Measurements from ENCODE around the gene MACROD2.

MACROD2 gene

GRCh38 chr20:15578113-15578512 is 1582.8 kb downstream of the MACROD2 start:
- no peak for DNase-seq

GRCh38 chr20:15579688-15580087 is 1584.4 kb downstream of the MACROD2 start:
- no peak for DNase-seq

GRCh38 chr20:15582146-15582760 is 1586.9 kb downstream of the MACROD2 start:
- no peak for DNase-seq

GRCh38 chr20:15584507-15584906 is 1589.2 kb downstream of the MACROD2 start:
- DNase-seq: no peak

GRCh38 chr20:15593081-15593480 is 1597.8 kb downstream of the MACROD2 start:
- DNase-seq: no peak

GRCh38 chr20:15594158-15594695 is 1598.9 kb downstream of the MACROD2 start:
- DNase-seq: no peak

GRCh38 chr20:15596220-15596890 is 1601.0 kb downstream of the MACROD2 start:
- no peak for DNase-seq

GRCh38 chr20:15597306-15597705 is 1602.0 kb downstream of the MACROD2 start:
- no peak for DNase-seq

- no peak for DNase-seq
Measured at GRCh38 chr20:15599961-15600360, 1604.6 kb downstream of the MACROD2 start.

GRCh38 chr20:15600565-15600964 is 1605.2 kb downstream of the MACROD2 start:
- no peak for DNase-seq

- DNase-seq: no peak
Measured at GRCh38 chr20:15603506-15603905, 1608.2 kb downstream of the MACROD2 start.

- DNase-seq: no peak
Measured at GRCh38 chr20:15603978-15604805, 1608.9 kb downstream of the MACROD2 start.

- DNase-seq: no peak
Measured at GRCh38 chr20:15609921-15610320, 1614.6 kb downstream of the MACROD2 start.

GRCh38 chr20:15610787-15611186 is 1615.5 kb downstream of the MACROD2 start:
- DNase-seq: no peak

- DNase-seq: no peak
Measured at GRCh38 chr20:15611541-15611940, 1616.2 kb downstream of the MACROD2 start.

GRCh38 chr20:15612198-15612597 is 1616.9 kb downstream of the MACROD2 start:
- no peak for DNase-seq

GRCh38 chr20:15612769-15613168 is 1617.5 kb downstream of the MACROD2 start:
- DNase-seq: no peak

- DNase-seq: no peak
Measured at GRCh38 chr20:15613530-15613929, 1618.2 kb downstream of the MACROD2 start.

- DNase-seq: no peak
Measured at GRCh38 chr20:15616626-15617025, 1621.3 kb downstream of the MACROD2 start.

- DNase-seq: no peak
Measured at GRCh38 chr20:15618110-15618509, 1622.8 kb downstream of the MACROD2 start.

- no peak for DNase-seq
Measured at GRCh38 chr20:15618912-15619311, 1623.6 kb downstream of the MACROD2 start.

- no peak for DNase-seq
Measured at GRCh38 chr20:15619341-15619740, 1624.0 kb downstream of the MACROD2 start.

GRCh38 chr20:15619816-15620215 is 1624.5 kb downstream of the MACROD2 start:
- no peak for DNase-seq

GRCh38 chr20:15622368-15622767 is 1627.1 kb downstream of the MACROD2 start:
- no peak for DNase-seq

Data from NCI-H526 treated with DMSO at 0.1 percent for 48 hours (cell line).